Calu3 (cell line): Measurements from ENCODE around the gene GPAM. TPM values are rescaled to one million over a fixed set of nuclear protein-coding genes. Genes with fewer than 3 reads are reported as not detected.

Source experiments
- BruUV-seq: library from RNA; stranded (reverse); fragments of 400-500 nt; replicated peaks from 2 replicates; lab custom pipeline; 2021; lab: Mats Ljungman, UMichigan
- CTCF ChIA-PET: fragments of 300-600 bp; sonication (Branson Sonifier 250); formaldehyde crosslinking; loops from one replicate; lab custom pipeline; 2022; ENCODE audit warnings: antibody characterized with exemption; lab: Charles Lee
- DNase-seq: peaks from one replicate; pipeline ENCODE4 v3.0.0; 2022
- H3K27ac Mint-ChIP-seq: one replicate; pipeline ENCODE4 v1.8.0; 2022; ENCODE audit warnings: mixed read lengths; ENCODE audit not compliant: unreplicated experiment
- H3K27me3 Mint-ChIP-seq: one replicate; pipeline ENCODE4 v1.8.0; 2022; ENCODE audit warnings: mixed read lengths; ENCODE audit not compliant: unreplicated experiment
- H3K36me3 Mint-ChIP-seq: one replicate; pipeline ENCODE4 v1.8.0; 2022; ENCODE audit warnings: mild to moderate bottlenecking, moderate library complexity, mixed read lengths; ENCODE audit not compliant: insufficient read depth, unreplicated experiment
- H3K4me1 Mint-ChIP-seq: one replicate; pipeline ENCODE4 v1.8.0; 2022; ENCODE audit warnings: mild to moderate bottlenecking, low read depth, mixed read lengths; ENCODE audit not compliant: unreplicated experiment
- H3K4me3 Mint-ChIP-seq: one replicate; pipeline ENCODE4 v1.8.0; 2022; ENCODE audit warnings: mild to moderate bottlenecking, low read depth, moderate library complexity, mixed read lengths; ENCODE audit not compliant: unreplicated experiment
- H3K9me3 Mint-ChIP-seq: one replicate; pipeline ENCODE4 v1.8.0; 2022; ENCODE audit warnings: low read depth, mixed read lengths; ENCODE audit not compliant: unreplicated experiment
- CTCF ChIP-seq: fragments of 200-600 bp; IDR thresholded peaks from one replicate; pipeline ENCODE4 v1.8.0; 2022; ENCODE audit warnings: antibody characterized with exemption; ENCODE audit not compliant: unreplicated experiment
- intact Hi-C: fragments of 100-400 bp; cut with micrococcal nuclease; formaldehyde crosslinking; loops from one replicate; pipeline ENCODE4 v1.10.0; 2022; ENCODE audit not compliant: unreplicated experiment
- total RNA-seq: library from RNA; stranded (reverse); gene quantifications from 2 replicates; pipeline ENCODE4 v1.2.3, GENCODE V29; 2022

The GPAM gene
- total RNA-seq, 1 experiment from 2014 or later, result 6.5 TPM

- CTCF ChIA-PET, result no interaction called here
- Mint-ChIP-seq H3K27me3 (no peaks in the 10 kb centered on the region), H3K27ac (no peak overlapping the region), H3K4me3 (no peak overlapping the region), H3K4me1 (no peaks in the 10 kb centered on the region), H3K36me3 (peaks cover 4% of the 10 kb centered on the region), H3K9me3 (no peaks in the 10 kb centered on the region)
- no peak for DNase-seq
- BruUV-seq, result no TSS peak
- intact Hi-C loops, result no loop called here
- no peak for TF ChIP-seq CTCF
Observed at GRCh38 chr10:112173206-112173605, 10.4 kb downstream of the GPAM start.

GRCh38 chr10:112168733-112169132 lies 14.8 kb downstream of the GPAM start:
- Mint-ChIP-seq H3K9me3 (no peaks in the 10 kb centered on the region), H3K27ac (no peak overlapping the region), H3K27me3 (no peaks in the 10 kb centered on the region), H3K36me3 (peaks cover 6% of the 10 kb centered on the region), H3K4me3 (no peak overlapping the region), H3K4me1 (no peaks in the 10 kb centered on the region)
- intact Hi-C loops, result no loop called here
- no peak for TF ChIP-seq CTCF
- CTCF ChIA-PET, result no interaction called here
- BruUV-seq, result no TSS peak
- no peak for DNase-seq

GRCh38 chr10:112166800-112167199 lies 16.8 kb downstream of the GPAM start:
- no peaks in the 10 kb centered on the region for H3K9me3 Mint-ChIP-seq
- DNase-seq, result no peak
- no peak for TF ChIP-seq CTCF
- H3K4me1 Mint-ChIP-seq, result no peaks in the 10 kb centered on the region
- no TSS peak for BruUV-seq
- H3K36me3 Mint-ChIP-seq, result peaks cover 6% of the 10 kb centered on the region
- H3K4me3 Mint-ChIP-seq, result no peak overlapping the region
- CTCF ChIA-PET, result no interaction called here
- intact Hi-C loops, result no loop called here
- H3K27ac Mint-ChIP-seq, result no peak overlapping the region
- no peaks in the 10 kb centered on the region for H3K27me3 Mint-ChIP-seq

GRCh38 chr10:112161757-112162518 lies 21.6 kb downstream of the GPAM start:
- H3K4me3 Mint-ChIP-seq, result no peak overlapping the region
- no peaks in the 10 kb centered on the region for H3K4me1 Mint-ChIP-seq
- DNase-seq, result no peak
- CTCF ChIA-PET, result no interaction called here
- TF ChIP-seq CTCF, result no peak
- intact Hi-C loops, result no loop called here
- no peaks in the 10 kb centered on the region for H3K9me3 Mint-ChIP-seq
- H3K27ac Mint-ChIP-seq, result no peak overlapping the region
- BruUV-seq, result no TSS peak
- H3K27me3 Mint-ChIP-seq, result no peaks in the 10 kb centered on the region
- H3K36me3 Mint-ChIP-seq, result no peaks in the 10 kb centered on the region
